Peyer's patch (tissue), 4 donors: ENCODE data around the gene NBAS.
"Not testable (repeated sequence)": the region's sequence is repeated elsewhere in the genome, so short reads cannot be mapped to it uniquely, and the experiment has no call there.

Experiments used
- CTCF ChIP-seq, 6 experiments: fragments of 450-650 bp in 4 of 6; fragments of 200-600 bp in 2 of 6; sonication (generic) in 1 of 6; IDR thresholded peaks; one replicate each; pipeline ENCODE4 v1.5.1; 2017 to 2019; ENCODE audit warnings: antibody characterized with exemption in 6 of 6, mild to moderate bottlenecking in 3 of 6, moderate library complexity in 1 of 6
- POLR2A ChIP-seq, 2 donors: fragments of 450-650 bp; IDR thresholded peaks; one replicate each; pipeline ENCODE4 v1.5.1; 2017; ENCODE audit warnings: antibody characterized with exemption in 2 of 2, mild to moderate bottlenecking in 2 of 2, moderate library complexity in 2 of 2

GRCh38 chr2:15250946-15251345 lies 310.2 kb downstream of the NBAS start:
- TF ChIP-seq POLR2A, CTCF (IDR thresholded peaks at IDR 0.05): not testable (repeated sequence)
